HG02642 (cell line): ENCODE measurements around the gene PIAS4.
"Not testable (repeated sequence)": the region's sequence is repeated elsewhere in the genome, so short reads cannot be mapped to it uniquely, and the experiment has no call there.

ENCODE experiments used
- ATAC-seq: cut with Tn5 transposase; IDR thresholded peaks from one replicate; pipeline ENCODE4 v1.9.1; 2021; ENCODE audit warnings: mild to moderate bottlenecking; ENCODE audit not compliant: unreplicated experiment, poor library complexity

Gene PIAS4

GRCh38 chr19:4007021-4007835 is at the start of gene PIAS4:
Gene PIAS4, plus strand, starts transcription at chr19:4007736. Its CDS starts 25 bp downstream, at chr19:4007761.
- ATAC-seq = peak; percentile 90

- no peak for ATAC-seq
Observed at GRCh38 chr19:3958836-3959765, 48.4 kb upstream of the PIAS4 start.

GRCh38 chr19:3959766-3960131 is 47.8 kb upstream of the PIAS4 start:
- ATAC-seq = no peak

GRCh38 chr19:3961007-3961406 is 46.5 kb upstream of the PIAS4 start:
- ATAC-seq = no peak

- no peak for ATAC-seq
Observed at GRCh38 chr19:3963458-3964255, 43.9 kb upstream of the PIAS4 start.

- no peak for ATAC-seq
Observed at GRCh38 chr19:3964256-3965194, 43.0 kb upstream of the PIAS4 start.

- no peak for ATAC-seq
Observed at GRCh38 chr19:3966051-3967017, 41.2 kb upstream of the PIAS4 start.

- not testable (repeated sequence) for ATAC-seq
Observed at GRCh38 chr19:3967983-3968382, 39.6 kb upstream of the PIAS4 start.

- ATAC-seq = no peak
Observed at GRCh38 chr19:3968556-3969434, 38.7 kb upstream of the PIAS4 start.

GRCh38 chr19:3969435-3970312 is 37.9 kb upstream of the PIAS4 start:
- ATAC-seq = no peak

- no peak for ATAC-seq
Observed at GRCh38 chr19:3970313-3970807, 37.2 kb upstream of the PIAS4 start.

- peak; percentile 96 for ATAC-seq
Observed at GRCh38 chr19:3970808-3971598, 36.5 kb upstream of the PIAS4 start, which contains the start of gene DAPK3. Gene DAPK3, minus strand, starts transcription at chr19:3971099. Its CDS starts 1,364 bp downstream, at chr19:3969735.

- ATAC-seq = no peak
Observed at GRCh38 chr19:3975144-3975543, 32.4 kb upstream of the PIAS4 start.

GRCh38 chr19:3975637-3976087 is 31.9 kb upstream of the PIAS4 start:
- ATAC-seq = no peak
